Measurements from ENCODE around the gene CDH18.

CDH18 gene

GRCh38 chr5:19584131-19584530, 403.9 kb downstream of the CDH18 start:
- DNase-seq (ENCODE audit: low read depth) = no peak

- no peak for DNase-seq (ENCODE audit: low read depth)
These were observed 410.1 kb downstream of the CDH18 start for GRCh38 chr5:19577882-19578281.

GRCh38 chr5:19568004-19568403, 420.0 kb downstream of the CDH18 start:
- no peak for DNase-seq (ENCODE audit: low read depth)

GRCh38 chr5:19565466-19565865, 422.5 kb downstream of the CDH18 start:
- DNase-seq (ENCODE audit: low read depth) = no peak

GRCh38 chr5:19564036-19564435, 424.0 kb downstream of the CDH18 start:
- DNase-seq (ENCODE audit: low read depth) = no peak

GRCh38 chr5:19555876-19556275, 432.1 kb downstream of the CDH18 start:
- no peak for DNase-seq (ENCODE audit: low read depth)

- DNase-seq (ENCODE audit: low read depth) = no peak
These were observed 432.6 kb downstream of the CDH18 start for GRCh38 chr5:19555436-19555835.

- no peak for DNase-seq (ENCODE audit: low read depth)
These were observed 433.5 kb downstream of the CDH18 start for GRCh38 chr5:19554524-19554923.

- no peak for DNase-seq (ENCODE audit: low read depth)
These were observed 440.4 kb downstream of the CDH18 start for GRCh38 chr5:19547640-19548039.

GRCh38 chr5:19546521-19546920, 441.5 kb downstream of the CDH18 start:
- no peak for DNase-seq (ENCODE audit: low read depth)

GRCh38 chr5:19538607-19539006, 449.4 kb downstream of the CDH18 start:
- DNase-seq (ENCODE audit: low read depth) = no peak

- no peak for DNase-seq (ENCODE audit: low read depth)
These were observed 451.6 kb downstream of the CDH18 start for GRCh38 chr5:19536387-19536786.

- no peak for DNase-seq (ENCODE audit: low read depth)
These were observed 453.2 kb downstream of the CDH18 start for GRCh38 chr5:19534751-19535150.

- DNase-seq (ENCODE audit: low read depth) = no peak
These were observed 455.1 kb downstream of the CDH18 start for GRCh38 chr5:19532936-19533335.

GRCh38 chr5:19531374-19531952, 456.5 kb downstream of the CDH18 start:
- DNase-seq (ENCODE audit: low read depth) = no peak

- no peak for DNase-seq (ENCODE audit: low read depth)
These were observed 468.6 kb downstream of the CDH18 start for GRCh38 chr5:19519448-19519847.

GRCh38 chr5:19498852-19499251, 489.1 kb downstream of the CDH18 start:
- no peak for DNase-seq (ENCODE audit: low read depth)

- no peak for DNase-seq (ENCODE audit: low read depth)
These were observed 490.7 kb downstream of the CDH18 start for GRCh38 chr5:19497229-19497815.

- no peak for DNase-seq (ENCODE audit: low read depth)
These were observed 491.9 kb downstream of the CDH18 start for GRCh38 chr5:19496056-19496455.

GRCh38 chr5:19492861-19493260, 495.1 kb downstream of the CDH18 start:
- DNase-seq (ENCODE audit: low read depth) = no peak

GRCh38 chr5:19488786-19489185, 499.2 kb downstream of the CDH18 start:
- DNase-seq (ENCODE audit: low read depth) = no peak

GRCh38 chr5:19487480-19487879, 500.5 kb downstream of the CDH18 start:
- DNase-seq (ENCODE audit: low read depth) = no peak

- no peak for DNase-seq (ENCODE audit: low read depth)
These were observed 508.4 kb downstream of the CDH18 start for GRCh38 chr5:19479562-19479961.

- no peak for DNase-seq (ENCODE audit: low read depth)
These were observed 526.0 kb downstream of the CDH18 start for GRCh38 chr5:19462019-19462418.

Data from stimulated activated CD8-positive, alpha-beta memory T cell treated with anti-CD3 and anti-CD28 coated beads, Interleukin-15, amount 100 ng/mL, for 24 hours (primary cell).